WTC11 (cell line): ENCODE results near the gene NKAIN4. TPM values are rescaled to one million over a fixed set of nuclear protein-coding genes. Genes with fewer than 3 reads are reported as not detected.

Experiments used
- ATAC-seq: fragments of 200-7000 bp; cut with Tn5 transposase; 2 replicates; pipeline ENCODE4 v1.10.0; 2021; ENCODE audit warnings: mild to moderate bottlenecking, moderate library complexity
- CTCF ChIA-PET: fragments of 300-600 bp; sonication (Branson Sonifier 250); formaldehyde crosslinking; loops from one replicate; lab custom pipeline; 2021; ENCODE audit warnings: antibody characterized with exemption; lab: Charles Lee
- POLR2A ChIA-PET: fragments of 350-600 bp; sonication (Branson Sonifier 250); formaldehyde crosslinking; loops from one replicate; lab custom pipeline; 2021; ENCODE audit warnings: antibody characterized with exemption; lab: Charles Lee
- DNase-seq: peaks from one replicate; pipeline ENCODE4 v3.0.0; 2021; ENCODE audit warnings: low spot score
- H3K27ac Mint-ChIP-seq: 2 replicates; pipeline ENCODE4 v1.8.0; 2021; ENCODE audit warnings: mixed read lengths
- H3K27me3 Mint-ChIP-seq: 2 replicates; pipeline ENCODE4 v1.8.0; 2021; ENCODE audit warnings: low read depth, mild to moderate bottlenecking, moderate library complexity, mixed read lengths
- H3K36me3 Mint-ChIP-seq: 2 replicates; pipeline ENCODE4 v1.8.0; 2021; ENCODE audit warnings: mixed read lengths
- H3K4me1 Mint-ChIP-seq: 2 replicates; pipeline ENCODE4 v1.8.0; 2022; ENCODE audit warnings: mixed read lengths
- H3K4me3 Mint-ChIP-seq: 2 replicates; pipeline ENCODE4 v1.8.0; 2021; ENCODE audit warnings: mild to moderate bottlenecking, moderate library complexity, mixed read lengths
- H3K9me3 Mint-ChIP-seq: 2 replicates; pipeline ENCODE4 v1.8.0; 2021; ENCODE audit warnings: mixed read lengths
- ATF1 ChIP-seq: sonication (generic); formaldehyde crosslinking; IDR thresholded peaks from 2 replicates; pipeline ENCODE4 v1.8.1; 2023; ENCODE audit warnings: mild to moderate bottlenecking, moderate library complexity, missing genetic modification reagents
- ELF4 ChIP-seq: sonication (generic); formaldehyde crosslinking; IDR thresholded peaks from 2 replicates; pipeline ENCODE4 v1.8.1; 2022; ENCODE audit warnings: low read depth, mild to moderate bottlenecking, moderate library complexity, missing genetic modification reagents
- FOXJ3 ChIP-seq: sonication (generic); formaldehyde crosslinking; IDR thresholded peaks from 2 replicates; pipeline ENCODE4 v1.9.0; 2021; ENCODE audit warnings: missing genetic modification reagents, mild to moderate bottlenecking, borderline replicate concordance
- FOXP1 ChIP-seq: sonication (generic); formaldehyde crosslinking; IDR thresholded peaks from 2 replicates; pipeline ENCODE4 v1.8.0; 2022; ENCODE audit warnings: missing genetic modification reagents, mild to moderate bottlenecking, moderate library complexity, borderline replicate concordance
- GABPB1 ChIP-seq: sonication (generic); formaldehyde crosslinking; IDR thresholded peaks from 2 replicates; pipeline ENCODE4 v1.8.1; 2023; ENCODE audit warnings: mild to moderate bottlenecking, missing genetic modification reagents
- NR1H2 ChIP-seq: sonication (generic); formaldehyde crosslinking; IDR thresholded peaks from 2 replicates; pipeline ENCODE4 v1.9.0; 2021; ENCODE audit warnings: mild to moderate bottlenecking, moderate library complexity, missing genetic modification reagents
- SOX15 ChIP-seq: fragments of 250-450 bp; sonication (Bioruptor Pico); IDR thresholded peaks from 2 replicates; pipeline ENCODE4 v1.9.0; 2021; ENCODE audit warnings: mild to moderate bottlenecking
- SP1 ChIP-seq: sonication (generic); formaldehyde crosslinking; conservative IDR thresholded peaks from 2 replicates; pipeline ENCODE4 v1.8.1; 2022; ENCODE audit warnings: missing genetic modification reagents
- ZNF138 ChIP-seq: sonication (generic); formaldehyde crosslinking; conservative IDR thresholded peaks from 2 replicates; pipeline ENCODE4 v1.8.1; 2022; ENCODE audit warnings: mild to moderate bottlenecking, moderate library complexity, missing genetic modification reagents
- ZNF317 ChIP-seq: sonication (generic); formaldehyde crosslinking; IDR thresholded peaks from 2 replicates; pipeline ENCODE4 v1.8.1; 2023; ENCODE audit warnings: low read depth, mild to moderate bottlenecking, moderate library complexity, missing genetic modification reagents, borderline replicate concordance
- ZNF416 ChIP-seq: fragments of 250-450 bp; sonication (Bioruptor Pico); IDR thresholded peaks from 2 replicates; pipeline ENCODE4 v1.9.0; 2021; ENCODE audit warnings: mild to moderate bottlenecking, inconsistent platforms
- total RNA-seq: library from RNA; stranded (reverse); gene quantifications from 3 replicates; pipeline ENCODE4 v1.2.3, GENCODE V29; 2021
- TF ChIP-seq, protein P1 (sequence below): sonication (generic); formaldehyde crosslinking; IDR thresholded peaks from 2 replicates; pipeline ENCODE4 v1.8.0; 2022; ENCODE audit warnings: mild to moderate bottlenecking, missing genetic modification reagents
- TF ChIP-seq, protein P2 (sequence below): sonication (generic); formaldehyde crosslinking; conservative IDR thresholded peaks from 2 replicates; pipeline ENCODE4 v1.8.1; 2023; ENCODE audit warnings: mild to moderate bottlenecking, low read depth, missing genetic modification reagents, moderate library complexity
- TF ChIP-seq, protein P3 (sequence below): sonication (generic); formaldehyde crosslinking; IDR thresholded peaks from 2 replicates; pipeline ENCODE4 v1.8.1; 2023; ENCODE audit warnings: mild to moderate bottlenecking, missing genetic modification reagents, moderate library complexity
- TF ChIP-seq, protein P4 (sequence below): sonication (generic); formaldehyde crosslinking; IDR thresholded peaks from 2 replicates; pipeline ENCODE4 v1.8.1; 2022; ENCODE audit warnings: low read depth, missing genetic modification reagents, borderline replicate concordance
- TF ChIP-seq, protein P5 (sequence below): sonication (generic); formaldehyde crosslinking; IDR thresholded peaks from 2 replicates; pipeline ENCODE4 v1.8.0; 2023; ENCODE audit warnings: missing genetic modification reagents
- TF ChIP-seq, protein P6 (sequence below): sonication (generic); formaldehyde crosslinking; IDR thresholded peaks from 2 replicates; pipeline ENCODE4 v1.8.1; 2023; ENCODE audit warnings: mild to moderate bottlenecking, missing genetic modification reagents

The NKAIN4 gene
- total RNA-seq, 1 experiment from 2014 or later: 7.2 TPM

DNA sequence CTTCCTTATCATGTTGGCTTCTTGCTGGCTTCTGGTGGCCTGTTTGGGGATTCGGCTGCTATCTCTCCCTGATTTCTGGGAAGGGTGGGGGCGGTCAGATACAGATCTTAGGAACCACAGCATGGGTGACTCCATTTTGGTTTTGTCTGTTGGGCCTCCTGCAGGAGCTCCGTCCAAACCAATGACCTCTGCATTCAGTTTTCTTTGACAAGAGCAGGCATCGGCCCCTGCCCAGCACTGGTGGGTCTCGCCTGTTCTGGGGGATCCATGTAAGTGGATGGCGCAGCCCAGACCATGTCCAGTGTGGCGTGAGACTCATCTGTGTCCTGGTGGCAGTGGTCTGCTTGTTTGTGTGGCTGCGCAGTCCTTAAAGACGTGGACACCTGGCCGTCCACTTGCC, 9.7 kb upstream of the NKAIN4 start (continued):
- TF ChIP-seq, protein P1, sequence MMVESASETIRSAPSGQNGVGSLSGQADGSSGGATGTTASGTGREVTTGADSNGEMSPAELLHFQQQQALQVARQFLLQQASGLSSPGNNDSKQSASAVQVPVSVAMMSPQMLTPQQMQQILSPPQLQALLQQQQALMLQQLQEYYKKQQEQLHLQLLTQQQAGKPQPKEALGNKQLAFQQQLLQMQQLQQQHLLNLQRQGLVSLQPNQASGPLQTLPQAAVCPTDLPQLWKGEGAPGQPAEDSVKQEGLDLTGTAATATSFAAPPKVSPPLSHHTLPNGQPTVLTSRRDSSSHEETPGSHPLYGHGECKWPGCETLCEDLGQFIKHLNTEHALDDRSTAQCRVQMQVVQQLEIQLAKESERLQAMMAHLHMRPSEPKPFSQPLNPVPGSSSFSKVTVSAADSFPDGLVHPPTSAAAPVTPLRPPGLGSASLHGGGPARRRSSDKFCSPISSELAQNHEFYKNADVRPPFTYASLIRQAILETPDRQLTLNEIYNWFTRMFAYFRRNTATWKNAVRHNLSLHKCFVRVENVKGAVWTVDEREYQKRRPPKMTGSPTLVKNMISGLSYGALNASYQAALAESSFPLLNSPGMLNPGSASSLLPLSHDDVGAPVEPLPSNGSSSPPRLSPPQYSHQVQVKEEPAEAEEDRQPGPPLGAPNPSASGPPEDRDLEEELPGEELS: no peak
- TF ChIP-seq, protein P2, sequence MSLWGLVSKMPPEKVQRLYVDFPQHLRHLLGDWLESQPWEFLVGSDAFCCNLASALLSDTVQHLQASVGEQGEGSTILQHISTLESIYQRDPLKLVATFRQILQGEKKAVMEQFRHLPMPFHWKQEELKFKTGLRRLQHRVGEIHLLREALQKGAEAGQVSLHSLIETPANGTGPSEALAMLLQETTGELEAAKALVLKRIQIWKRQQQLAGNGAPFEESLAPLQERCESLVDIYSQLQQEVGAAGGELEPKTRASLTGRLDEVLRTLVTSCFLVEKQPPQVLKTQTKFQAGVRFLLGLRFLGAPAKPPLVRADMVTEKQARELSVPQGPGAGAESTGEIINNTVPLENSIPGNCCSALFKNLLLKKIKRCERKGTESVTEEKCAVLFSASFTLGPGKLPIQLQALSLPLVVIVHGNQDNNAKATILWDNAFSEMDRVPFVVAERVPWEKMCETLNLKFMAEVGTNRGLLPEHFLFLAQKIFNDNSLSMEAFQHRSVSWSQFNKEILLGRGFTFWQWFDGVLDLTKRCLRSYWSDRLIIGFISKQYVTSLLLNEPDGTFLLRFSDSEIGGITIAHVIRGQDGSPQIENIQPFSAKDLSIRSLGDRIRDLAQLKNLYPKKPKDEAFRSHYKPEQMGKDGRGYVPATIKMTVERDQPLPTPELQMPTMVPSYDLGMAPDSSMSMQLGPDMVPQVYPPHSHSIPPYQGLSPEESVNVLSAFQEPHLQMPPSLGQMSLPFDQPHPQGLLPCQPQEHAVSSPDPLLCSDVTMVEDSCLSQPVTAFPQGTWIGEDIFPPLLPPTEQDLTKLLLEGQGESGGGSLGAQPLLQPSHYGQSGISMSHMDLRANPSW: no peak
- TF ChIP-seq, protein P3, sequence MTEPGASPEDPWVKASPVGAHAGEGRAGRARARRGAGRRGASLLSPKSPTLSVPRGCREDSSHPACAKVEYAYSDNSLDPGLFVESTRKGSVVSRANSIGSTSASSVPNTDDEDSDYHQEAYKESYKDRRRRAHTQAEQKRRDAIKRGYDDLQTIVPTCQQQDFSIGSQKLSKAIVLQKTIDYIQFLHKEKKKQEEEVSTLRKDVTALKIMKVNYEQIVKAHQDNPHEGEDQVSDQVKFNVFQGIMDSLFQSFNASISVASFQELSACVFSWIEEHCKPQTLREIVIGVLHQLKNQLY (CRISPR knock-in tag): no peak
- TF ChIP-seq ZNF416 (CRISPR knock-in tag) (no peak), ELF4 (no peak)

DNA sequence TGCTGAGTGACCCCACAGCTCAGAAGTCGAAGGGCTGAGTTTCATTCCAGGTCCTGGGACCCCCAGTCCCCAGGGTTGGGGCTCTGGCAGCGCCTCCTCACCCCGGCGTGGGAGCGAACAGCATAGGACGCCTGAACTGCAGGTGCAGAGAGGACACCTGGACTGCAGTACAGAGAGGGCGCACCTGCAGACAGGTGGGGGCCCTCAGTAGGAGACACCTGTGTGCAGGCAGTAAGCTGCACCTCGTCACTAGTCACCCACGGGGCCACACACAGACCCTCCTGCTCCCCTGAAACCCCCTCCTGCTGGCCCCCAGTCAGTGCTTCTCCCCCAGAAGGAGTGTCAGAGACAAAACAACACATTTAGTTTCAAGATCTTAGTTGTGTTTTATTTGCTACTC, 8.6 kb upstream of the NKAIN4 start:
- POLR2A ChIA-PET: no interaction called here
- H3K4me3 Mint-ChIP-seq: no peak overlapping the region
- CTCF ChIA-PET: interaction anchor here (0.9 kb wide), 1 partner anchor 32 kb away, joined by 3 read pairs; no protein-coding TSS in a partner anchor
- ATAC-seq: no peak
- H3K27me3 Mint-ChIP-seq: no peaks in the 10 kb centered on the region; the same call in 1 of the 2 replicates
- no peak overlapping the region for H3K27ac Mint-ChIP-seq
- TF ChIP-seq SOX15 (no peak), ZNF138 (CRISPR knock-in tag) (no peak), FOXJ3 (CRISPR knock-in tag) (no peak), ATF1 (no peak), NR1H2 (CRISPR knock-in tag) (no peak), ZNF317 (no peak), FOXP1 (no peak), SP1 (no peak), GABPB1 (no peak)
- TF ChIP-seq, protein P4, sequence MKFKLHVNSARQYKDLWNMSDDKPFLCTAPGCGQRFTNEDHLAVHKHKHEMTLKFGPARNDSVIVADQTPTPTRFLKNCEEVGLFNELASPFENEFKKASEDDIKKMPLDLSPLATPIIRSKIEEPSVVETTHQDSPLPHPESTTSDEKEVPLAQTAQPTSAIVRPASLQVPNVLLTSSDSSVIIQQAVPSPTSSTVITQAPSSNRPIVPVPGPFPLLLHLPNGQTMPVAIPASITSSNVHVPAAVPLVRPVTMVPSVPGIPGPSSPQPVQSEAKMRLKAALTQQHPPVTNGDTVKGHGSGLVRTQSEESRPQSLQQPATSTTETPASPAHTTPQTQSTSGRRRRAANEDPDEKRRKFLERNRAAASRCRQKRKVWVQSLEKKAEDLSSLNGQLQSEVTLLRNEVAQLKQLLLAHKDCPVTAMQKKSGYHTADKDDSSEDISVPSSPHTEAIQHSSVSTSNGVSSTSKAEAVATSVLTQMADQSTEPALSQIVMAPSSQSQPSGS (CRISPR knock-in tag): no peak
- TF ChIP-seq, protein P5, sequence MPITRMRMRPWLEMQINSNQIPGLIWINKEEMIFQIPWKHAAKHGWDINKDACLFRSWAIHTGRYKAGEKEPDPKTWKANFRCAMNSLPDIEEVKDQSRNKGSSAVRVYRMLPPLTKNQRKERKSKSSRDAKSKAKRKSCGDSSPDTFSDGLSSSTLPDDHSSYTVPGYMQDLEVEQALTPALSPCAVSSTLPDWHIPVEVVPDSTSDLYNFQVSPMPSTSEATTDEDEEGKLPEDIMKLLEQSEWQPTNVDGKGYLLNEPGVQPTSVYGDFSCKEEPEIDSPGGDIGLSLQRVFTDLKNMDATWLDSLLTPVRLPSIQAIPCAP (CRISPR knock-in tag): no peak
- TF ChIP-seq, protein P6, sequence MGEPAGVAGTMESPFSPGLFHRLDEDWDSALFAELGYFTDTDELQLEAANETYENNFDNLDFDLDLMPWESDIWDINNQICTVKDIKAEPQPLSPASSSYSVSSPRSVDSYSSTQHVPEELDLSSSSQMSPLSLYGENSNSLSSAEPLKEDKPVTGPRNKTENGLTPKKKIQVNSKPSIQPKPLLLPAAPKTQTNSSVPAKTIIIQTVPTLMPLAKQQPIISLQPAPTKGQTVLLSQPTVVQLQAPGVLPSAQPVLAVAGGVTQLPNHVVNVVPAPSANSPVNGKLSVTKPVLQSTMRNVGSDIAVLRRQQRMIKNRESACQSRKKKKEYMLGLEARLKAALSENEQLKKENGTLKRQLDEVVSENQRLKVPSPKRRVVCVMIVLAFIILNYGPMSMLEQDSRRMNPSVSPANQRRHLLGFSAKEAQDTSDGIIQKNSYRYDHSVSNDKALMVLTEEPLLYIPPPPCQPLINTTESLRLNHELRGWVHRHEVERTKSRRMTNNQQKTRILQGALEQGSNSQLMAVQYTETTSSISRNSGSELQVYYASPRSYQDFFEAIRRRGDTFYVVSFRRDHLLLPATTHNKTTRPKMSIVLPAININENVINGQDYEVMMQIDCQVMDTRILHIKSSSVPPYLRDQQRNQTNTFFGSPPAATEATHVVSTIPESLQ (CRISPR knock-in tag): no peak
- TF ChIP-seq, protein P2: no peak
- H3K4me1 Mint-ChIP-seq: peaks cover 6% of the 10 kb centered on the region
- no peaks in the 10 kb centered on the region for H3K9me3 Mint-ChIP-seq
- H3K36me3 Mint-ChIP-seq: no peaks in the 10 kb centered on the region
- DNase-seq: no peak
